ENCODE data around the gene PDGFB.

Gene PDGFB

DNA sequence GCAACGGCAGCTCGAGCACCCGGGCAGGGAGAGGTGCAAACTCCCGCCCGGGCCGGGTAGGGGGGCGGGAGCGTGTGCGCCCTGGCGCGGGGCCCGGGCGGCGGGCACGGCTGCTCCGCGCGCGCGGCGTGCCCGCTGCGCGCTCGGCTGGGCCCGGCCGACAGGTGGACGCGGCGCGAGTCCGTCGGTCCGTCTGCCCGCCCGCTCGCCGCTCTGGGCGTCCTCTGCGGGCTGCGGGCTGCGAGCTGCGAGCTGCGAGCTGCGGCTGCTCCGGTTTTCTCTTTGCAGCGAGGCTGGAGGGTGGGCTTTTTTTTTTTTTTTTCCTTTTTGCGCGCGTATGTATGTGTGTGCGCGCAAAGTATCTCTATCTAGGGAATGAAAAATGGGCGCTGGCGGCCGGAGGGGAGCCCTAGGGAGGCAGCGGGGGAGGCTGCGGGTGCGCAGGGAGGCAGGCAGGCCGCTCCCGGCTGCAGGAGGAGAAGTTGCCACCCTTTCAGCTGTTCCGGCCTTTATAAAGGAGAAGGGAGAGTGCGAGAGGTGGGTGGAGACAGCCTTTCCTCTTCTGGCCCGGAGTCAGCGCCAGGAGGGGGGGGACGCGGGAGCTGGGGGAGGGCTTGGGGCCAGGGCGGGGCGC, at the start of gene PDGFB:
TSS of gene PDGFB (minus strand) at position 487 of the 634 bp plus-strand sequence. CDS start 1,019 bp downstream, outside the sequence.
- peak; percentile 52 to 60 for DNase-seq

DNA sequence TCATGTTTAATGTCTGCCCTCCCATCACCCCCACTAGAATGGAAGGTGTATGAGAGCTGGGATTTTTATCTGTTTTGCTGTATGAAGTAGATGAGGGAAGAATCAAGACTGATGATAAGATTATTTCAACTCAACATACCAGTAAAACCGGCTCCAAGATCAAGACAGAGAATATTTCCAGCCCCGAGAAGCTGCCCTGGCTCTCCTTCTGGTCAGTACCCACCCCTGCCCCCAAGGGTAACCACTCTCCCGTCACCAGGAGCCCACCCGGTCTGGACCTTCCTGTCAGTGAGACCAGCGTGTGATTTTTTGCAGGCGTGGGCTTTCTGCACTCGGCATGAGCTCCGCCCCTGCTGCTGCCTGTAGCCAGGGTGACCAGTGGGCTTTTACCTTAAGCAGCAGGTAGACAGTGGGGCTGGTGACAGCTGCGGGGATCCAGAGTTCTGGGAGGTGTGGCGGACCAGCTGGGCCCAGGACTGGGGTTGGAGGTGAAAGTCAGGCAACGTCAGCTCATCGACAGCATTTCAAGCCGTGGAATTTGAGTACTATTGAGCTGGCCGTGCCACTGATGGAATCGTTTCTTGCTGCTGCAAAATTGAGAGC, 49.1 kb upstream of the PDGFB start:
- no peak for DNase-seq

DNA sequence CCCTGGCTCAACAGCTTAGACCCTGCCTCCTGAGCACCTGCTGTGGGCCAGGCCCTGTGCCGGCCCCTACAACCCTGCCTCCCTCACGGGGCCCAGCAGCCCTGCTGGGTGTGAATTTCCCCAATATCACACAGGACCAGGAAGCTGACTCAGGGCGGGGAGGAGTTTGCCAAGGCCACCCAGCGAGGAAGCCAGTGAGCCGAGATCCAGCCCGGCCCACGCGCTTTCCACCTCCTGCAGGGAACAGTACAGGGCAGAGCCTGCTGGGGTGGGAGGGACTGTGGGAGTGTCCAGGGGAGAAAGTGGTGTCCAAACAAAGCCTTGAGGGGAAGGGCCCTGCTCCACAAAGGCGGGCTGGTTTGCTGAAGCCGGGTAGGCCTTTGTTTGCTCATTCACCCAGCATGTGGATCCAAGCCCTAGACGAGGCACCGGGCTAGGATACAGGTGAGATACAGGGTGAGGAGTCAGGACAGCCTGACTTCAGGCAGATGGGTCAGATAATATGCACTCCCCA, 47.8 kb upstream of the PDGFB start:
- peak; percentile 63 to 66 for DNase-seq

DNA sequence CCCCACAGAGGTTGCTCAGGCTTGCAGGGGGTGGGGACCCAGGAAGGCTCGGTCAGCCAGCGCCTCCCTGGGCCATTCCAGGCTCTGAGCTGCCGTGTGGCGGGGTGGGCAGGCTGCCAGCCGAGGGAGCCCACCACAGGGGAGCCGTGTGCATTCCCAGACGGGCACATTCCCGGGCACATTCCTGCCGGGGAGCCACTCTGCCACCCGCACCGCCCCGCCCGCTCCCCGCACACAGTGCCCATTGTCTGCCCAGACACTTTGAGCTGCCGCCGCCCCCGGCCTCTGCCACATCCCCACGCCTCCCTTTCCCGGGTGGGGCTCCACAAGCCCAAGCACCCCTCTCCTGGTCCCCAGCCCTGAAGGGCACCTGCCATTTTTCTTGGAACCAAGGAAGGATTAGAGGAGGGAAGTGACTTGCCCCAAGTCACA, 47.3 kb upstream of the PDGFB start:
- no peak for DNase-seq

DNA sequence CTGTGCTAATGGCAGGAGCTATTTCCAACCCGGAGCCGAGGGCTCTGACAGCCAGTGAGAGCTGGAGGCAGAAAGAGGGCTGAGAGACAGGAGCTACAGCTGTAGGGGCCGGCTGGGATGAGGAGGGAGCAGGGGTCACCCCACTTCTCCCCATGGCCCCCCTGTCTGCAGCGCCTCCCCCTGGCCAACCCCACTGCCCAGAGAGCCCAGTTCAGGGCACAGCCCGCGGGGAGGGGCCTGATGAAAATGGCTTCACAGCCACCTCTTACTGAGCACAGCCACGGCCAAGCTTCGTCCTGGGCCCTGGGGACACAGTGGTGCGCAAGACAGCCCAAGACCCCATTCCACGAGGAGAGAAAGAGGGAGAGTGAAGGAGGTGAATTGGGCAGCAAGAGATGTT, 46.7 kb upstream of the PDGFB start:
- no peak for DNase-seq

DNA sequence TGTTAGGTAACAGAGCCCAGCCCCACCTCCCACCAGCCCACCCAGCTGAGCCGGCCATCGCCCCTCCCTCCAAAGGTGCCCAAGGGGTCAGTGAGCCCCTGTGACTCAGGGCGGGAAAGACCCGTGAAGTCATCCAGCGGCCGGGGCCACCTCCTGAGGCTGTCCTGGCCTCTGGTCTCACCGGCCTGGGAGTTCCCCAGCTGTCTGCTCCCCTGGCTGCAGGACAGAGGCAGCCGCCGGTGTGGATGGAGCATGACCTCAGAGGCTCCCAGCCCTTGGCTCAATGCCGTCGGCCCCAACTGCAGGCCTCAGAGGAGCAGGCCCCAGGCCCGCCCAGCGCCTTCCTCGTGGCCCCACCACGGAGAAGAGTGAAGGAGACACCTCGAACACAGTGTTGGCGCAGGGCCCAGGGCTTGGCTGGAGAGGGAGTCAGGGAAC, 46.0 kb upstream of the PDGFB start:
- no peak for DNase-seq

DNA sequence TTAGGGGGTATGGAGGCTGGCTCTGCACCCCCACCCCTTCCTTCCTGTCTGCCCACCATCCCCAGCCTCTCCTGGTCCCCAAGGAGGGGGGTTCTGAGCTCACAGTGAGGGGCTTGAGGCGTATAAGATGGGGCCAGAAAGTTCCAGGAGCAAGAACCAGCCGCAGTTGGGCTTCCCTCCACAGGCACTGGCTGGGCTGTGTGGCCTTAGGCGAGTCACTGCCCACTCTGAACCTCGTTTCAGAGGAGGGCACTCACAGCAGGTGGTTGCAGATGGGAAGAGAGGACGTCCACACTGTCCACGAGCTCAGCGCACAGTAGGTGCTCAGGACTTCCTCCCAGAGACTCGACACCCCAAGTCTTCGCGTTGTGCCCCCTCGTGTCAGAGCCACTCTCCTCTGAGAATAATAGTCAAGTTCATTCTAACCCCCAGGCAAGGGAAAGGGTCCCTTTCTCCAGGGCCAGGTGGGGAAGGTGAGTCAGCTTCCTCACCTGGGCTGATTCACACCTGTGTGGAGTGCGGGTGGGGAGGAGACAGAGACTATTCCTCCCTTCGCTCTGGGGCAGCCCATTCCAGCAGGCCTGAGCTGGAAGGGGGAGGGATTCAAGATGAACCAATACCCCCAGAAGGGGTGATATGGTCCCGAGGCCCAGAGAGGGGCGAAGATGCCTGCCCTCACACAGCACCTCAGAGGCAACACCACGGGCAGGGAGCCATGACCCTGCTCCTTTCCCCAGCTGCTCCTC, 45.4 kb upstream of the PDGFB start:
- DNase-seq: no peak

DNA sequence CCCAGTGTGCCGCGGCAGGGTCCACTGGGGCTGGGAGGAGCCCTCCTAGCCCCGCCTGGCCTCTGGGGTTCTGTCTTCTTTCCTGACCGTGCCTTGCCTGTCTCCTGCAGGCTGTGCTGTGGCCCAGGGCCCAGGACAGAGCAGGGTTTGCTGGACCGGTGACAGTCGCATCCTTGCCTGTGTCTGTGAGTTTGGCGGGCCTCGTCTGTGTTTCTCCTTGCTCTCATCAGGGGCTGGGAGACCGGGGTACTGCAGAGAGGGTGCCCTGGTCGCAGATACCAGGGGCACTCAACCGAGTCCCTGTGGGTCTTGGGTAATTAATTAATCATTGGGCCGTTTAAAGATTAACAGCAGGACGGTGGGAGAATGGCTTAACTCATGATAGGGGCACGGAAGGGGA, 44.8 kb upstream of the PDGFB start:
- no peak for DNase-seq

DNA sequence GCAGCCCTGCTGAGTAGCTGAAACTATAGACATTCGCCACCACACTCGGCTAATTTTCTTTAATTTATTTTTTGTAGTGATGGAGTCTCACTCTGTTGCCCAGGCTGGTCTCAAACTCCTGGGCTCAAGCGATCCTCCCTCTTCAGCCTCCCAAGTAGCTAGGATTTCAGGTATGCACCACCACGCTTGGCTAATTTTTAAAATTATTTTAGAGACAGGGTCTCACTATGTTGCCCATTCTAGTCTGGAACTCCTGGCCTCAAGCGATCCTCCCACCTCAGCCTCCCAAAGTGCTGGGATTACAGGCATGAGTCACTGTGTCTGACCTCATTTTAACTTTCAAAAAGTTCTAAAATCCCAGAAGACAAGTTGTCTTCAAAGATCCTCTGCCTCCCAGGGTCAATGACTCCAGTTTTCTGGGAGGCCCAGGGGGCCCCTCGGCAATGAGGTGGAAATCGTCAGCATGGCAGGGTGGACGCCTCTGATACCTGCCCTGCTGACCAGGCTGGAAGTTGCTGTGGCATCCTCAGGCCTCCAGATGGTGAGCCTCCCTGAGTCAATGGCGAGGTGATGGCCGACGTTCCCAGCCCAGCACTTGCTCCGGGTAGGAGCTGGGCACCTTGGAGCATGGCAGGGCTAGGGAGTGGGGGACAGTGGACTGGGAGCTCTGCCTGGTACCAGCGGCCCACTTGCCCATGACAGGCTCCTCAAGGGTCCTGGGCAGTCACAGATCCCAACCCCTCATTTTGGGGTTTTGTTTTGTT, 43.5 kb upstream of the PDGFB start:
- DNase-seq: no peak

DNA sequence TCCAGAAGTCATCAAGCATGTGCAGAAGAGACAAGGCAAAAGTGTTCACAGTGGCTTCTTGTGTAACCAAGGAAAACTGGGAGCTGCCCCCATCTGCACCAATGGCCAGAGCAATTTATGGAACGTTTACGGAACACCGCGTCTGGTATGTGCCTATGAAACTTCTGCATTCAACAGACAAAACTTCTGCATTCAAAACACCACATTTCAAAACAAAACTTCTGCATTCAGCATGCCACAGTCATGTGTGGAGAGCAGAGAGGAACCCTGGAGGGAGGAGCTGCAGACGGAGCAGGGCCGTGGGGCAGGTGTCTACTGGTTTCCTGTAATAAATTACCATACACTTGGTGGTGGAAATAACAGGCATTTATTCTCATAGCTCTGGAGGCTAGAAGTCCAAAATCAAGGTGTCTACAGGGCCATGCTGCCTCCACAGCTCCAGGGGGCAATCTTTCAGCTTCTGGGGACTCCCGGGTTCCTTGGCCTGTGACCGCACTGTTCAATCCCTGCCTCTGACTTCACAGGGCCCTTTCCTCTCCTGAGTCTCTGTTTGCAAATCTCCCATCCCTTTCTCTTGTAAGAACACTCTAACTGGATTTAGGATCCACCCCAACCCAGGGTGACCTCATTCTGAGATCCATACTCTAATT, 42.4 kb upstream of the PDGFB start:
- DNase-seq: peak; percentile 32 to 33

DNA sequence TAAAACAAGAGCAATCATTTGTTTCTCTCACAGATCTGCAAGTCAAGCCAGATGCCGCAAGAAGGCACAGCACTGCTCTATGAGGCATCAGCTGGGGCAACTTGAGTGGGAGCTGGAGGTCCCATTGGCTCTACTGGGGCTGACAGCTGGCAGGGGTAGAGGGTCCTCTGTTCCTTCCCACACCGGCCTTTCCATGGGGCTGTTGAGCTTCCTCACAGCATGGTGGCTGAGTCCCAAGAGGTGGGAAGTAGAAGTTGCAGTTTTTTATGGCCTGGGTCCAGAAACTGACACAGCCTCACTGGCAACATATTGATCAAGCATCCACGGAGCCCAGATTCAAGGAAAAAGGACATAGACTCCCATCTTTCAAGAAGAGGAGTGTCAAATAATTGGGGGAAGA, 40.2 kb upstream of the PDGFB start:
- no peak for DNase-seq

DNA sequence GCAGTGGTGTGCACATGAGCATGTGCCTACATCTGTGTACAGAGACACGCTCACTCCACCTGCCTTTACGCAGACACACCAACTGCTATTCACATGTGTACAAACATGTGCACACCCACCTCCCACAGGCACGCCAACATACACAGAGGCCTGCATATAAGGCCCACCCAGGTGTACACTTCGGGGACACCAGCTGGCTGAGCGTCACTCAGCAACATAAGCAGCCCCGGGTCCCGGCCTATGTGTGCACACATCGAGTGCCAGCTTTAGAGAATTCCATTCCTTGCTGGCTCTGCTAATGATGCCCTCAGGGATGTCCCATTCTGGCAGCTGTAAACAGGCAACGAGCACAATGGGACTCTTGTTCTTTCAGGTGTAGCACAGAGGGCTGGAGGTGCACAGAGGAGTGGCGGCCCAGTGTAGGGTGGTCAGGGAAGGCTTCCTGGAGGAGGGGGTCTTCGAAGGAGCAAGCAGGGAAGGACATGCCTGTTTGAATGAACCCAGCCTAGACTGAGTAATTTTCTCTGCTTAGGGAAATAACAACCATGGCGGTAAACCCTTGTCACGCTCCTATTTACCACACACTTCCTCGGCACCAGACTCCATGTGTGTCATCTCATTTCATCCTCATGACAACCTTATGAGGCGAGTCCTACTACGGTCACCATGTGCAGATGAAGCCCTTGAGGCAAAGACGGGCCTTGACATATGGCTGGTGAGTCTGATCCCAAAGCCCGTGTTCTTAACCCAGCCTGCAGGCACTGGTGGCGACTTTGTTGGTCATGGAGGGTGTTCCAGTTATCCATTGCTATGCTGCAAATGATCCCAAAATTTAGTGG, 39.6 kb upstream of the PDGFB start:
- no peak for DNase-seq

DNA sequence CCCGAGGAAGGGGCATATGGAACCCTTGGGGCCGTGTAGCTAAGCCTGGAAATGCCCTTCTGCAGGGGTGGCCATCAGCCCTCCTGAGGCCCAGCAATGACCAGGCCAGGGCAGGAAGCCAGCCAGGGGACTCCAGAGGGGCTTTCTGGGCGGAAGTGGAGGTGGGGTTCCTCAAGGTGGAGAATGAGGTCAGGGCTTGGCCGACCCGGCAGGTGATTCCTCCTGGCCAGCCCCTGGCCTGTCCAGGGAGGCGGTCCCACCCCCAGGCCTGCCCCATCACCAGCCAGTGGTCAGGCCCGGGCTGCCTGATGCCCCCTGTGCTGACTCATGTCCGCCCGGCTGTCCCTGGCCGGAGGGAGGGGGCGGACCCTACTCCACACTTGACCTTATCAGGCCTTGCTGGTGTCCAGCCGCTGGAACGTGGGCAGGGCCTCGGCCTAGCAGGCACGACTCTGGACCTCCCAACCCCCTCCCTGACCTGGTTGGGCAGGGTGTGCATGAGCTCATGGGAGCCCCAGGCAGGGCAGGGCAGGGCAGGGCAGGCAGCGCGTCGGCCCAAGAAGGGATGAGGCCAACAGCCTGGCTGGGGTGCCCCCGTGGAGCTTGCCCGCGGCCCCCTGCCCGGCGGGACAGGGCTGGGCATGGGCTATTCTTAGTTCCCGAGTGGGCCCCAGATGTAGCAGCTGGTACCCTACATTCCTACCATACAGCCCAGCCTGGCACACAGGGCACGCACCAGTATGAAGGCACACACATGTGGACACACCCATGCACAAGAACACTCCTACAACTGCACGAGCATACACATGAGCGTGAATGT, 38.8 kb upstream of the PDGFB start:
- DNase-seq: no peak

DNA sequence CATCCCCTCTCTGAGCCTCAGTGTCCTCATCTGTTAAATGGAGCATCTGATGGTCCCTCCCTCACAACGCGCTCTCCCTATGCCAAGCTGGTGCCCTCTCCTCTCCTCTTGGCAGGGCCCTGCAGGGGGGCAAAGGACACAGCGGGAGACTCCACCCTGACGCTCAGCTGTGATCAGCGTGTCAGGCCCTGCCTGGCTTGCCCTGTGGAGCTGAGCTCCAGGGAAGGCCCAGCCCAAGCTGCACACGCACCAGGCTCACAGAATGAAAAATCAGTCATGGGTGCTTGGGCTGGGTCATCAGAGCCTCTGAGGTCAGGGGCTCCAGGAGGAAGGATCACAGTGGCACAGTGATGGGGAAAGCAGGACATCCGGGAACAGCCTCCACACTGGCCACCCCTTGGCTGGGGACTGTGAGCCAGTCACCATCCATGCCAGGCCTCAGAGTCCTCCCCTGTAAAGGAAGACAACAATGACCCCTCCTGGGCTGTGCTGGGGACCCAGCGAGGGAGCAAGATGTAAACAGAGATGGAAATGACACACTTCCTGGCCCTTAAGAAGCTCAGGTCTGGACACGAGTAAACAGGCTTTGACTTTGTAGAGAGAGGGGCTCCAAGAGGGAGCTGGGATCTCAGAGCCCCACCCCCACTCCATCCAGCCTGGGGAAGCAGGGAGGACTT, 38.0 kb upstream of the PDGFB start:
- DNase-seq: no peak

DNA sequence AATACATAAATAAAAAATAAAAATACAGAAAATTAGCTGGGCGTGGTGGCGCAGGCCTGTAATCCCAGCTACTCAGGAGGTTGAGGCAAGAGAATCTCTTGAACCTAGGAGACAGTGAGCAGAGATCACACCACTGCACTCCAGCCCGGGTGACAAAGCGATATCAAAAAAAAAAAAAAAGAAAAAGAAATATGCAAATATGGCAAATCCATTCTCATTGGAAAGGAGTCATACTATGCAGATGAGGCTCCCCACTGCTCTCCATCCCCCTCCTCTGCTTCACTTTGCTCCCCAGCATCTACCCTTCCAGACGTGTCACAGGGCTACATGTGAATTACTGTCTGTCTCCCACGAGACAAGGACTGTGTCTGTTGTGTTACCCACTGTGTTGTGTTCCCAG, 36.3 kb upstream of the PDGFB start:
- no peak for DNase-seq

DNA sequence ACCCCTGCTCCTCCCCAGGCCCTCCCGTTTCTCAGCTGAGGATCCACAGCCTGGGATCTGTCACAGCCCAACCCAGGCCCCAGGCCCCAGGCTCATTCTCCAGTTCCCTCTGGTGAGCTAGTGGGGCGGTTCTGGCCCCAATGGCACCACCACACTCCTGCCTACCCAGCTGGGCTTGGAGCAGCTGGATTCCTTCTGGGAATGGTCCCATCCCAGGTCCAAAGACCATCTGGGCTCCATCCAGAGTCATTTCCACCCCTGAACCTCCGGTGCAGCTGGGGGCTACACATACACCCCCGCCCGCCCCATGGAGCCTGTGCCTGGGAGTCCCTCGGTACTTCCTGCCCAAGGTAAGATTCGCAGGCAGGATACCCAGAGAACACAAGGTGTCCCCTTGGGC, 35.5 kb upstream of the PDGFB start:
- DNase-seq: no peak

DNA sequence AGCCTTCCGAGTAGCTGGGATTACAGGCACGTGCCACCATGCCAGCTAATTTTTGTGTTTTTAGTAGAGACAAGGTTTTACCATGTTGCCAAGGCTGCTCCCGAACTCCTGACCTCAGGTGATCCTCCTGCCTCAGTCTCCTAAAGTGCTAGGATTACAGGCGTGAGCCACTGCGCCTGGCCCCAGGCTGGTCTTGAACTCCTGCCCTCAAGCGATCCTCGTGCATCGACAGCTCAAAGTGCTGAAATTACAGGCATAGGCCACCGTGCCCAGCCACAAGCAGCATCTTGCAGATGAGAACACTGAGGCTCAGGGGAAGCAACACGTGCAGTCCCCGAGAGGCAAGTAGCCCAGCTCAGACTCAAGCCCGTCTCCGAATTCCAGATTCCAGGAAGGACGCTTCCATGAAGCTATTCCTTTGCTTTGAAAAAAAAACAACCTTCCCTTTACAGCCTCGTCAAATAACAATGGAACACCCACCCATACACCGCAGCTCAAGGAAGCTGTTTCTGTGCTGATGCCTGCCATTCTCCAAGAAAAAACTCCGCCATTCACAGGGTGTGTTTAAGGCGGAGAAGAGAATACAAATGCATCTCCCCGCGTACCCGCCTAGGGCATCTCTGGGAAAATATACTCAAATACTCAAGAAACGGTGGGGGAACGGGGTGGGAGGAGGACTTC, 34.5 kb upstream of the PDGFB start:
- DNase-seq: no peak

DNA sequence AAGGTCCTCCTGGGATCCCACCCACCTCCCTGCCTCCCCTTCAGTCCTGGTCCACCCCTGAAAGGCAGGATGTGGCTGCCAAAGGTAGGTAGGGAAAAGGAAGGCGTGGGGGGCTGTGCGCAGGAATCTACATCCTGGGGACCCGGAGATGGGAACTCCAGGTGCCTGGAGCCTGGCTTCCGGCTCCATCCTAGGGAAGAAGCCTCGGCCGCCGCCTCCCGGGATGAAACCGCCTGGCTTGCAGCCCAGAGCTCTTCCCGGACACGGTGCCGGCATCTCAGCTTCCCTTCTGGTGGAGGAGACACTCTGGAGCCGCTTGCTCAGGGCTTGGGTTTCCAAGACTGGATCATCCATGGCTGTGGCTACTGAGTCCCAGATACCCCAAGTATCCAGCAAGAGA, 33.3 kb upstream of the PDGFB start:
- no peak for DNase-seq

DNA sequence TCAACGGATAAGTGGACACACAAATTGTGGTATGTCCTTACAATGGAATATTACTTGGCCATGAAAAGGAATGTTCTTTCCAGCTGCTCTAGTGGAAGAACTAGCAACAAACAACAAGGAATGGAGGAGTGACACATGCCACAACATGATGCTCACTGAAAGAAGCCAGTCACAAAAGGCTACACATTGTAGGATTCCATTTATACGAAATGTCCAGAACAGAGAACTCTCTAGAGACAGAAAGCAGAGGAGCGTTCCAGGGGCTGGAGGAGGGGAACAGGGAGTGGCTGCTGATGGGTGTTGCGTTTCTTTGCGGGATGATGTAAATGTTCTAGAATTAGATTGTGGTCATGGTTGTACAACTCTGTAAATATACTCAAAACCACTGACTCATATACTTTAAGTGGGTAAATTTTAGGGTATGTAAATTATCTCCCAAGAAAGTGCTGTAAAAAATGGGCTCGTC, 32.4 kb upstream of the PDGFB start:
- no peak for DNase-seq
